HTERT RPE-1 (cell line): ENCODE measurements around the gene CROT.

ENCODE experiments used
- in situ Hi-C: fragments of 300-500 bp; cut with MboI; formaldehyde crosslinking; loops from 4 replicates; pipeline ENCODE4 v1.14.3; 2020; ENCODE audit warnings: low sequenced_read_pairs

Gene CROT

DNA sequence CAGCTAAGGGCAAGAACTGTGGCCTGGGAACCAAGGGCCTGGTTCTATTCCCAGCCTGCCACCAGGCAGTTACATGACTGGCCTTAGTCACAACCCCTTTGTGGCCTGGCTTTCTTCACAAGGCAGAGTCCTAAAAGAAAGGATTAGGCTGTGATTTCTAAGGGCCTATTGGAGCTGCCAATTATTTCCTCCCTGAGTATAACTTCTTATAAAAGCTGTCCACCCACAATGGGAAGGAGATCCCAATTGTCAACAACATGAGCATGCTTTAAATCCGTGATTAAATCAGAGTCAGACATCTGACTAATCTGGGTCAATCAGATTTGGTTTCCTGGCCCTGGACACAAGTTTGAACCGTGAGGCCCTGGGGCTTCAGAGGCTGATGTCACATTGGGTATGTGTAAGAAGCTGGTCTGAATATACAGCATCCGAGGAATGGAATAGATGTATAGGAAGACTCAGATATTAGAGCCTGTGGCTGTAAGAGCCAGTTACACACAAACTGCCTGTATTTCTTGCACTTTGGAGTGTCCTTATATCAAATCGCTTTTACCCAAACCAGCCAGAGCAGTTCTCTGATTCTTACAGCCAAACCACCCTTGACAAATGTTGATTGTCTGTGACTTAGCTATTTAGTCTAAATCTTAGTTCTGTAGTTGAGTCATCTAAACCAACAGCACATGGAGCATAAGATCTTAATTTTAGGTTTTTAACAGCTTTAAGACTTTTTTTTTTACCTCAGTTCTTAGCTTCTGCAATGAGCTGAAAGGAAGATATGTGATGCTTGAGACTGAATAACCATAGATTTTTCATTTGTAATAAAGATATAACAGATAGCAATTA lies 68.7 kb downstream of the CROT start:
- in situ Hi-C loops = no loop called here

DNA sequence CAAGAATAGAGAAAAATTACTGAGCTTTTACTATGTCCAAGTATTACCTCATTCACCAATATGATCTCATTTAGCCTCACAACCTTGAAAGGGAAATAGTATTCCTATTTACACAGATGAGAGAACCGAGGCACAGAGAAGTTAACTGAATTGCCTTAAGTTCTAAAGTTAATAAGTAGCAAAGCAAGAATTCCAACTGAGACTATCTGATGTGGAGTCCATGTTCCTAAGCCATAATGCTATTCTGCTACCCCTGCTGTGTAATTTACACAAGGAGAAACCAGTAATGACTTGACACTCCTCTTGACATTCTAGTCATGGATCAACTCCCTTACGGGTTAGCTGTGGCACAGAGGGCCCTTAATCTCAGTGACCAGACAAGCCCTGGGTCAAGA lies 69.3 kb downstream of the CROT start:
- in situ Hi-C loops = no loop called here

DNA sequence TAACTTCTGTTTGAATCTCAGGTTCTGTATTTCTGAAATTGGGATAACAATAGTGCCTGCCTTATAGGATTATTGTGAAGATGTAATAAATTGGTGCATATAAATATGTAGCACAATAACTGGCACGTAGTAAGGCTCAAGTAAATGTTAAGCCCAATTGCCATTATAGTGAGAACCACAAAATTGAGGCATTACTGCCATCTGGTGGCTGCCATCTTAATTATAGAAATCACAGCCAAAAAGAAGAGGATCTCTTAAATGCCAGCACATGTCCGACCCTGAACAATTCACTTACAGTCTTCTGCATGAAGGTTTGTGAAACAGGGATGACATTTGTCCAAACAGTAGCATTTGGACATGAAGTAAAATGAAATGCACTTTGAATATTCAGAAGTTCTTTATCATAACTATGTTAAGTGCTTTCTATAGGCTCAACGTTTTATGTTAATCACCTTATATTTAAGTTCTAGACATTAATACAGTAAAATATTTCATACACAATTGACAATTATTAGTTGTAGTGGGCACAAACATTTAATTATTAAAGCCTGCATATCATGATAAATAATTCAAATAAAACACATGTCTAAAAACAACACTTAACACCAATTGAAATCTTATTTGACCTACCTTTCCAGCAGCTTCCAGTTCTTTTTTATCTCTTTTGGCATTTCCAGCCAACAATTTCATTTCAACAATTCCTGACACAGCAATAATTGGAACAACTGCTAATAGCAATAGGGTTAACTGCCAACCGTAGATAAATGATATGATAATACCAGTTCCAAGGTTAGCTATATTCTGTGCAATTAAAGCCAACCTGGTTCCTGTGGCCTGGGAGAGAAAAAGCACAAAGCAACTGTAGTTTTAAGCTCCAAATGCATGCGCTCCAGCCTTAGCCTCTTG lies 71.5 kb downstream of the CROT start:
- in situ Hi-C loops = no loop called here

- in situ Hi-C loops = no loop called here
Observed at GRCh38 chr7:87420173-87420572, 74.7 kb downstream of the CROT start.

DNA sequence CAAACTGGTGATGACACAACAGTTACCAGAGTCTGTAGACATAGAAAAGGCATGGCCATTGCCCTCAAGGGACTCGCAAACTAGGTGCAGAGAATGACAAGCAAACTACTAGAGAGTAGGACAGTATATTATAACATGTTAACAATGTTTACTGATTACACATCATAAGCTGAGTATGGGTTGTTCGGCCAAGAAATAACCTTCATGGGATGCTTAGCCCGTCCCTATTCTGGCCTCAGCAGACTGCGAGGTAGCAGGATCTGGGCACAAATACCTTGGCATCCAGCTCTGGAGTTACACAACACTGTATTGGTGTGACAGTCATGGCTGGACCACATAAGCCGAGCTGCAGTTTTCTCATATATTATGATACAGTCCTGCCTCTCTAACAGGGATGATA lies 78.6 kb downstream of the CROT start:
- in situ Hi-C loops = no loop called here

- in situ Hi-C loops = no loop called here
Observed at GRCh38 chr7:87426160-87426559, 80.7 kb downstream of the CROT start.

- in situ Hi-C loops = no loop called here
Observed at GRCh38 chr7:87427288-87427687, 81.8 kb downstream of the CROT start.

DNA sequence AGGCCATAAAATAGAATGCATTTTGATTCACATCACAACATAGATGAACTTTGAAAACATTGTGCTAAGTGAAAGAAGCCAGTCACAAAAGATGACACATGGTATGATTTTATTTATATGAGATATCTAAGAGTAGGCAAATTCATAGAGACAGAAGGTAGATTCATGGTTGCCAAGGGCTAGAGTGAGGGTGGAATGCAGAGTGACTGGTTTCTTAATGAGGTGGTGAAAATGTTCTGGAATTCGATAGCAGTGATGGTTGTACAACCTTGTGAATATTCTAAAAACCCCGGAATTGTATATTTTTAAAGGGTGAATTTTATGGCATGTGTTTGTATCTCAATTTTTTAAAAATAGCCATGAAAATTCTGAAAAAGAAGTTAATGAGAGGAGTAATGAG lies 87.1 kb downstream of the CROT start:
- in situ Hi-C loops = no loop called here

GRCh38 chr7:87435546-87435945 lies 90.1 kb downstream of the CROT start:
- in situ Hi-C loops = no loop called here

DNA sequence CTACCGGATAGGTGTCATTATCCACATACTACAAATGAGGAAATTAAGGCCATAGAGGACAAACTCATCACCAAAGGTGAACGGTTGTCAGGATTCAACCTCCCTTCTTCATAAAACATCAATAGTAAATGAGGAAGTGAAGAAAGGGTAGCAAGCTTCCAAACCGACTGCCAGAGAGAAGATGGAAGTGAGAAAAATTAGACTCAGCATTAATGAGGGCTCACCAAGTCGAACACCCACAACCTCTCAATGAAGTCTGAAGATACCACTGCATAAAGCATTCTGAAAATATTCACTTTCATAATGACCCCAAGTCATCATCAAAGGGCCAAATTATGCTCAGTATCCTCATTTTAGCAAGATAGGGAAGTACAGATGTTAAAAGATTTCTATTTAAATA lies 100.4 kb downstream of the CROT start:
- in situ Hi-C loops = no loop called here

GRCh38 chr7:87447116-87447635 lies 101.7 kb downstream of the CROT start:
- in situ Hi-C loops = no loop called here

GRCh38 chr7:87448388-87448787 lies 102.9 kb downstream of the CROT start:
- in situ Hi-C loops = no loop called here
